ENCODE measurements around the gene FILIP1. TPM values are rescaled to one million over a fixed set of nuclear protein-coding genes. Genes with fewer than 3 reads are reported as not detected.

Gene FILIP1
- total RNA-seq, 2 donors from 2014 or later: 3.0 to 6.5 TPM

- intact Hi-C loops (cut with DNase I): no loop called here
- no peaks in the 10 kb centered on the region for H3K9me3 ChIP-seq
- no peaks in the 10 kb centered on the region for H3K36me3 ChIP-seq (replicated peaks in 1 of 2; ENCODE audit: insufficient read depth in 1 of 2, low read depth in 2 of 2)
- no peak overlapping the region for H3K4me3 ChIP-seq
- H3K4me1 ChIP-seq: no peaks in the 10 kb centered on the region
- WGBS, 2 donors: 69 to 71% methylated on average over 4 of the region's 4 CpGs
- peak in 4 of 7 experiments; percentile 20 to 36 (median 27) for TF ChIP-seq CTCF (IDR thresholded peaks at IDR 0.05)
- TF ChIP-seq POLR2A (IDR thresholded peaks at IDR 0.05): no peak
- ATAC-seq: no peak
- peak in 3 of 4 donors; percentile 7 to 14 (median 9) for DNase-seq
- no peak overlapping the region for H3K27ac ChIP-seq
- H3K27me3 ChIP-seq: no peaks in the 10 kb centered on the region
Observed at GRCh38 chr6:75504465-75505222, 11.0 kb upstream of the FILIP1 start.

GRCh38 chr6:75503291-75503690, 9.7 kb upstream of the FILIP1 start:
- Histone ChIP-seq H3K4me3 (no peak overlapping the region), H3K4me1 (no peaks in the 10 kb centered on the region), H3K27ac (no peak overlapping the region), H3K27me3 (no peaks in the 10 kb centered on the region), H3K36me3 (replicated peaks in 1 of 2; ENCODE audit: insufficient read depth in 1 of 2, low read depth in 2 of 2) (no peaks in the 10 kb centered on the region), H3K9me3 (no peaks in the 10 kb centered on the region)
- DNase-seq: no peak
- 74 to 79% methylated on average over 2 of the region's 2 CpGs for WGBS, 2 donors
- ATAC-seq: no peak
- intact Hi-C loops (cut with DNase I): no loop called here
- TF ChIP-seq CTCF (IDR thresholded peaks at IDR 0.05) (no peak), POLR2A (IDR thresholded peaks at IDR 0.05) (no peak)

GRCh38 chr6:75502884-75503283, 9.3 kb upstream of the FILIP1 start:
- Histone ChIP-seq H3K27me3 (no peaks in the 10 kb centered on the region), H3K4me3 (no peak overlapping the region), H3K9me3 (no peaks in the 10 kb centered on the region), H3K27ac (no peak overlapping the region), H3K36me3 (replicated peaks in 1 of 2; ENCODE audit: insufficient read depth in 1 of 2, low read depth in 2 of 2) (no peaks in the 10 kb centered on the region), H3K4me1 (no peaks in the 10 kb centered on the region)
- intact Hi-C loops (cut with DNase I): no loop called here
- DNase-seq (no peak), ATAC-seq (no peak)
- TF ChIP-seq CTCF (IDR thresholded peaks at IDR 0.05) (no peak), POLR2A (IDR thresholded peaks at IDR 0.05) (no peak)
- WGBS, 2 donors: 81 to 82% methylated on average over 3 of the region's 3 CpGs

GRCh38 chr6:75501756-75502155, 8.2 kb upstream of the FILIP1 start:
- Histone ChIP-seq H3K9me3 (no peaks in the 10 kb centered on the region), H3K4me3 (no peak overlapping the region), H3K27ac (no peak overlapping the region), H3K27me3 (no peaks in the 10 kb centered on the region), H3K4me1 (no peaks in the 10 kb centered on the region), H3K36me3 (replicated peaks in 1 of 2; ENCODE audit: insufficient read depth in 1 of 2, low read depth in 2 of 2) (no peaks in the 10 kb centered on the region)
- intact Hi-C loops (cut with DNase I): no loop called here
- 79 to 83% methylated on average over 4 of the region's 4 CpGs for WGBS, 2 donors
- DNase-seq (no peak), ATAC-seq (no peak)
- TF ChIP-seq POLR2A (IDR thresholded peaks at IDR 0.05) (no peak), CTCF (IDR thresholded peaks at IDR 0.05) (no peak)

GRCh38 chr6:75499640-75500039, 6.0 kb upstream of the FILIP1 start:
- no peak for DNase-seq
- 75 to 83% methylated on average over 4 of the region's 4 CpGs for WGBS, 2 donors

More at GRCh38 chr6:75499640-75500039, 6.0 kb upstream of the FILIP1 start:
- intact Hi-C loops (cut with DNase I): no loop called here
- no peak for ATAC-seq
- Histone ChIP-seq H3K27ac (no peak overlapping the region), H3K9me3 (no peaks in the 10 kb centered on the region), H3K27me3 (no peaks in the 10 kb centered on the region), H3K4me3 (no peak overlapping the region), H3K36me3 (replicated peaks in 1 of 2; ENCODE audit: insufficient read depth in 1 of 2, low read depth in 2 of 2) (no peaks in the 10 kb centered on the region), H3K4me1 (peaks cover 11% of the 10 kb centered on the region)
- TF ChIP-seq POLR2A (IDR thresholded peaks at IDR 0.05) (no peak), CTCF (IDR thresholded peaks at IDR 0.05) (no peak)

Measured in body of pancreas (tissue), 4 donors.